HG03045 (cell line): Measurements from ENCODE around the gene MFAP4.

Source experiments
- ATAC-seq: cut with Tn5 transposase; IDR thresholded peaks from one replicate; pipeline ENCODE4 v1.9.1; 2021; ENCODE audit warnings: mild to moderate bottlenecking, moderate library complexity; ENCODE audit not compliant: unreplicated experiment

MFAP4 gene, protein sequence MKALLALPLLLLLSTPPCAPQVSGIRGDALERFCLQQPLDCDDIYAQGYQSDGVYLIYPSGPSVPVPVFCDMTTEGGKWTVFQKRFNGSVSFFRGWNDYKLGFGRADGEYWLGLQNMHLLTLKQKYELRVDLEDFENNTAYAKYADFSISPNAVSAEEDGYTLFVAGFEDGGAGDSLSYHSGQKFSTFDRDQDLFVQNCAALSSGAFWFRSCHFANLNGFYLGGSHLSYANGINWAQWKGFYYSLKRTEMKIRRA

DNA sequence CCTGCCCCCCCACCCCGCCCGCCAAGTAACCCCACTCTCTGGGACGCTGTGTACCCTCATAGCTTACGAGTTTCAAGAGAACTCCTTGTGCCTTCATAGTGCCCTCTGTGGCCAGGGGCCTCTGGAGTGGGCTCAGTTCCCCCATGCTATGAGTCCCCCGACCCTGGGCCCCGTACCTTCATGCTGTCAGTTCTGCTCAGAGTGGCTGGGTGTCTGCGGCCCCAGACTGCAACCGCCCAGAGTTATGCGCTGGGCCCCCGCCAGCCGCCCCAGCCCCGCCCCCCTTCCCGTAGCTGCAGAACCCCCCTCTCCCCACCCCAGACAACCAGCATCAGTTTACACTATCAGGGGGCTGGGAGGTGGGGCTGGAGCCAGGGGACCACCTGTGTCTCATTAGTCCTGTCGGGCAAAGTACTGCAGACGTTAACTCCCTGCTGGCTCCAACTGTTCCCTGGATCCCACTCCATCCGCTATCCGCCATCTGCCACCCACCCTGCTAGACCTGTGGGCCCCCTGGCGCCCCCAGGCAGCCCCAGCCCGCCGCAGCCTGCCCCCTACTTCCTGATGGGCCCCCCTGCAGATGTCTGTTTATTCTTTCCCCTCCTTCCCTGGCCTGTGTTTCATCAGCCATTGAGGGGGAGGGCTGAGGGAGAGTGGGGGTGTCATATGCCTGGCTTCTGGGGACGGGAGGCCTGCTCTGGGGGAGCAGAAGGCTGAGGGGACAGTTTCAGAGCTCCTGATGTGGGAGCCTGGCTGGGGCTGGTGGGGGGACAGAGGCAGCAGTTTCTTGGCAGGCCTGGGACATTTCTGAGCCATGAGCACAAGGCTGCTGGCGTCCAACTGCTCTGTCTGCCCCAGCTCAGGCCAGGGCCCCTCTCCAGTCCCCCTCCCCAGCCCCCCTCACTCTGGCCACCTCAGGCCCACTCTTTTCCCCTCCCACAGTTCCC is at the start of gene MFAP4:
MFAP4 (minus strand) TSS at position 217 of the 947 bp plus-strand sequence; CDS start at position 182, 35 bp downstream.
- ATAC-seq = no peak

DNA sequence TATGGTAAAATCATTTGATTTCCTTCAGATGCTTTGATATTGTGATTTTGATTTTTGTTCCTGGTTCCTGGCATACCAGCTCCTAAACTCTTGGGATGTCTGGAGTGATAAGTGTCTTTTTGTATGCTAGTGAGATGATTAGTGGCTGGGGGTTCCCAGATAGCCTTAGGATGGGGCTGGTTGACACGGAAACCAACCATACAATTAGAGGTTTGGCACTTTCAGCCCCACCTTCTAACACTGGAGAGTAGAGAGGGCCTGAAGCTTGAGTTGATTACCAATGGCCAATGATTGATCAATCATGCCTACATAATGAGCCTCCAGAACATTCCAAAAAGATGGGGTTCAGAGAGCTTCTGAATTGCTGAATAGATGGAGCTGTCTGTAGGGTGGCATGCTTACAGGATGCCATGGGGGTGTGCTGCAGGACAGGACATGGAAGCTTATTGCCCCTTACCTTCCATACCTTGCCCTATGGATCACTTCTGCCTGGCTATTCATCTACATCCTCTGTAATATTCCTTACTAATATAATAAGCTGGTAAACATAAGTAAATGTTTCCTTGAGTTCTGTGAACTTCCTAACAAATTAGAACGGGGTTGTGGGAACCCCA is 46.8 kb upstream of the MFAP4 start:
- ATAC-seq = no peak

DNA sequence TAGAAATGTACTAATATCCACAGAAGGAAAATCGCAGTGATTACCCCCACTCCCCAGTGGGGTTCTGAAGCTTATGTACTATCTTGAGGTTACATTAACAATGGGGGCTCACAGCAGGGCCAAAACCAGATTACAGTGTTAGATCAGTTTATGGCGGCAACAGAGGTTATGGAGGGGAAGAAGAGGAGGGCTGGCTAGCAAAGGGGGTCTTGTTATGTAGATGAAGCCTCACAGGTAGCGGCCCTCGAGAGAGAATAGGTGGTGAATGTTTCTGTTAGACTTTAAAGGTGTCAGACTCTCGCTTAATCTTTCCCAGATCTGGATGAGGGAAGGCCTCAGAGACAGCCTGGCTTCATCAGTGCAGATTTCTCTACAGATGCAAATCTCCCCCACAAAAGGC is 46.3 kb upstream of the MFAP4 start:
- no peak for ATAC-seq

DNA sequence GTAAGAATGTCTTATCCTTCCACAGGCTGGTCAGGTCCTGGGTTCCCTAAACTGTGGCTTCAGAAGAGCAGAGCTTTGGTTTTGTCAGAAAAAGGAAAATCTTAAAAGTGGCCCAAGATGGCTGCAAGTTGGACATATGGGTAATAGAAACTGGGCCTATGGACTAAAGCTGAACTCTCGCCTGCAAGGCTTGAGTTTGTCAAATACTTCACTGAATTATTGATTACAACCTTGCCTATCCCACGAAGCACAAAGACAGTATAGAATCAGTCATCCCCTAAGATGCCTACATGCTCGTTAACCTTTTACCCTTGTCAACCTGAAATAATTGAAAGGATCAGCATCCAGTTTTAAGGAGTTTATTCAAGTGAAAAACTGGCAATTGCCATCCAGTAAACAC is 44.7 kb upstream of the MFAP4 start:
- no peak for ATAC-seq

DNA sequence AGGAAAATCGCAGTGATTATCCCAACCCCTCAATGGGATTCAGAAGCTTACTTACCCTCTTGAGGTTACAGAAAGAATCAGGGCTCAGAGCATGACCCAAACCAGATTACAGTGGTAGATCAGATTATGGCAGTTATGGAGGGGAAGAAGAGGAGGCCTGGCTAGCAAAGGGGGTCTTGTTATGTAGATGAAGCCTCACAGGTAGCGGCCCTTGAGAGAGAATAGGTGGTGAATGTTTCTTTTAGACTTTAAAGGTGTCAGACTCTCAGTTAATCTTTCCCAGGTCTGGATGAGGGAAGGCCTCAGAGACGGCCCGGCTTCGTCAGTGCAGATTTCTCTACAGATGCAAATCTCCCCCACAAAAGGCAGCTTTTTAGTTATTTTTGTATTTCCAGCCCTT is 39.6 kb upstream of the MFAP4 start:
- no peak for ATAC-seq

DNA sequence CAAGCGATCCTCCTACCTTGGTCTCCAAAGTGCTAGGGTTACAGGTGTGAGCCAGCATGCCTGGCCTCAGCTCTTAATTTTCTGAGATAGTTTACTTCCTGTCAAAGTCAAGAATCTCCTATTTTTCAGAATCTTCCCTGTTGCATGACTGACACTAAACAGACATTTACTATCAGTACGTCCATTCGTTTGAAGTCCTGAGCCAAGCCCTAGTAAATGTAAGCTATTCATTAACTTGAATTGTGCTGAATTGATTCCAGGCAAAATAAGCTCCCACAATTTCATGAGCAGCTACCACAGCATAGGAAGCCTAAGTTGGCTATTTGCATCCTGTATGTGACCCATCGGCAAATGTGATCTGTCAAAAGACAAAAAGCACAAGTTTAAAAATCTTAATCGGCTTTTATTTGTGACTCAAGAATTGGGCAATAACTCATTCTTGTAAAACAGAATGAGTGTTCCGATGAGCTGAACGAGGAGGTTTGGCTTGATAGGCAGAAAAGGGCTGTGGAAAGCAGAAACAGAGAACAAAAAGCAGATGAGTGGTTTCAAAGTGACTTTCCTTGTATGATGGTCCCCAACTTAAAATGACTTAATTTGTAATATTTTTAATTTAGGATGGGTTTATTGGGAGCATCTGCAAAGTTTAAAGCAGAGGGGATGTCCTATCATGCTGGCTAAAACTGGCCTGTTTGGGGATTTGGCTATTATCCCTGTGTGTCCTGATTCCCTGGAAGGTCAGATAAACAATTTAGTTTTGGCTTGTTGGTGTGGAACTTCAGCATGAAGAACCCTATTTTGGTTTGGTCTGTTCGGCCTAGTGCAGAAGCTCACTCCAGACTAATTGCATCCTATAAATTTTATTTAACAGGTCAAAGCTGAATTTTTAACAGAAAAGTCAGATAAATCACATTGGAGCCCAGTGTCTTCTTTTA is 38.2 kb upstream of the MFAP4 start:
- ATAC-seq = no peak

DNA sequence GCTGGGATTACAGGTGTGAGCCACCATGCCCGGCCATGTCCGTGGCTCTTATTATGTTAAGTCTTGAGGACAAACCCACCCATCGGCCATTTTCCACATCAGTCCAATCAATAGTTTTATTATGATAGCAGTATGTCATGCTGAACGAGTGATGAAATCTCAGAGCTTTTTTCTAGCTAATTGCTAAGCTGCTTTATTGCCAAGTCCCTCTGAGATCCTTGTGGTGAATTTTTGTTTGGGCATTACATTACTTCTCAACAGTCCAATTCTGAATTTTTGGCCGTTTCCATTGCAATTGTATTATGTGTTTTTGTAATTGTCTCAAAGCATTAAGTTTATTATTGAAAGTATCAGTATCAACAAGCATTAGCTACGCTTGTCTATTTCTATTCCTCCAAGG is 34.9 kb upstream of the MFAP4 start:
- ATAC-seq = no peak

DNA sequence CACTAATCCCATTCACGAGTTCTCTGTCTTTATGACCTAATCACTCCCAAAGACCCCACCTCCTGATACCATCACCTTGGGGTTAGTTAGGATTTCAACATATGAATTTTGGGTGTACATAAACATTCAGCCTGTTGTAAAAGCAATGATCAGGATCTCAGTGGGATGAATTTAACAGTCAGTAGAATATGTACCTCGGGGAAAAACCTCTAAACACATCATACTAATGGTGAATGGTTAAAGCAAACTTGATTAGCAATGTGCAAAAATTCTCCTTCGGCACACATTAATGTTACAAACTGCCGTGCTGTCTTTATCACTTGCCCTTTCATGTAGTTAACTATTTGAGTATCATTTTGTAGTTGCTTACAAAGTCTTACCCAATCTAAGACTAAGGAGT is 34.2 kb upstream of the MFAP4 start:
- no peak for ATAC-seq

DNA sequence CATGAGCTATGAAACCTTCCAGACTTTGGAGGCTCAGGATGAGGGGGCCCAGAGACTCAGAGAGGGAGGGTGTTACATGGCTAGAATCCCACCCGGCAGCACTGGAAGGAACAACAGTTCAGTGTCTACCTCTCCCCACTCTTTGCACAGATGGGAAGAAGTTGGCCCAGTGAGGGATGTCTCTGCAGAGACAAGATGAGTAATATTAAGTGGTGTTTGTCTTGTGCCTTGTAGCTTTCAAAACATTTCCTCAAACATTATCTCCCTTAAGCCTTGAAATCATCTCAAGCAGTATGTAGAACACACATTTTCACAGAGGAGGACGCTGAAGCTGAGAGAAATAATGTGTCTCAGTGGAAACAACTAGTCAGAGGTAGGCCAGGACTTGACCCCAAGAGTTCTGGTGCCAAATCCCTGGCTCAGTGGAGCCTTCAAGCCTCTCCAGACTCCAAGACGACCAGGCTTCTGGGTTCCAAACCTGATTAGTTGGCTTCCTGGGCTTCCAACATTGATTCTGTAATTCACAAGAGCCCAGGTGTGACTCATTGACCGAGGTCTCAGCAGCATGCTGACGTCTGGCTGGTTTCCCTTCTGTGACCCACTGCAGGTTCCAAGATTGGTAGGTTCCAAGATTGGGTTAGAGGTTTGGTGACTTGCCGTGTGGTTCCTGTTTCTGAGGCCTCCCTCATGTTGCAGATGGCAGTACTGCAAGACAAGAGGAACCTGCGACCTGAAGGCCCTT is 31.4 kb upstream of the MFAP4 start:
- ATAC-seq = no peak

DNA sequence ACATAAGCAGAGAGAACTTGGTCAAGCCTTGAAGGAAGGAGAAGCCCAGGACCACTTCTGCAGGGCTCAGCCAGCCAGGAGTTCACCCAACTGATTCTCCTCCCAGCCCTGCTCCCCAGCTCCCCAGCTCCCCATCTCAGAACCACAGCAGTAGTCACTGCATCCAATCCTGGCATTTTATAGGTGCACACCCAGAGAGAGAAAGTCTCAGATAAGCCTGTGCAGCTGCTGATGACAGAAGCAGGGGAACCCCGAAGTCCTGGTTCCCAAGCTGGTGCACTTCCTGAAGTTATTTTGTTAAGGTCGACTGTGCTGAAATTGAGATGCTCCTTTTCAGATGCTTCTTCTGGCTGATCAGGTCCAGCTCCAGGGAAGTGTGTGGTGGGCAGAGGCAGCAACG is 30.6 kb upstream of the MFAP4 start:
- no peak for ATAC-seq

DNA sequence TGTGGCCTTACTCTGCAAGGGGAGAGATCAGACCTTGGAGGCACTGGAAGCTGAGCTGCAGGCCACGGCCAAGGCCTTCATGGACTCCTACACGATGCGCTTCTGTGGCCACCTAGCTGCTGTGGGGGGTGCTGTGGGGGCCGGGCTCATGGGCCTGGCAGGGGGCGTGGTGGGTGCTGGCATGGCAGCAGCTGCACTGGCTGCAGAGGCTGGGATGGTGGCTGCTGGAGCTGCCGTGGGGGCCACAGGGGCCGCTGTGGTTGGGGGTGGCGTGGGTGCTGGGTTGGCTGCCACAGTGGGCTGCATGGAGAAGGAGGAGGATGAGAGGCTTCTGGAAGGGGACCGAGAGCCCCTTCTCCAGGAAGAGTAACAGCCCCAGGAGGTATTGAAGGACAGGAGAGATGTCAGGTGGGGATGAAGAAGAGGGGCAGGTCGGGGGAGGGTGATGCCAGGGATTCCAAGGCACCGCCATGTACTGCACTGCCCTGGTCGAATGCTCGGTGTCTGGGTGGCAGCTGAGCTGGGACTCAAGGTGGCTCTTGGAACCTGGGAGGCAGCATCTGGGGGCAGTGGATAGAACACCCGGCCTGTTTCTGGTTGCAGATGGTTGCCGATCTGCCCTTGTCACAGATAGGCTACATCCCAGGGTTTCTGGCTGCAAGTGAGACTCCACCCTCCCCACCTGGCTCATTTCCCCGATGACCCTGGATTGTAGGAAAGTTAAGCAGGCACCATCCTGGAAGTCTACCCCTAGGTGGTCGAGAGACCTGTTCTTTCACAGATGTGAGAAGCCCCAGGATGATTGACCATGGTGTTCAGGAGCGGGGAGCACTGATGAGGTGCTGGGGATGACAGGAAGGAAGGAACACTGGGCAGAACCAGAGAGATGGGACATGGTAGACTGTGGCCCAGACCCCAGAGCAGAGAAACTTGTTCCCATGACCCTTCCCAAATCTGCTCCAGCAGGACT is 29.1 kb upstream of the MFAP4 start:
- no peak for ATAC-seq

DNA sequence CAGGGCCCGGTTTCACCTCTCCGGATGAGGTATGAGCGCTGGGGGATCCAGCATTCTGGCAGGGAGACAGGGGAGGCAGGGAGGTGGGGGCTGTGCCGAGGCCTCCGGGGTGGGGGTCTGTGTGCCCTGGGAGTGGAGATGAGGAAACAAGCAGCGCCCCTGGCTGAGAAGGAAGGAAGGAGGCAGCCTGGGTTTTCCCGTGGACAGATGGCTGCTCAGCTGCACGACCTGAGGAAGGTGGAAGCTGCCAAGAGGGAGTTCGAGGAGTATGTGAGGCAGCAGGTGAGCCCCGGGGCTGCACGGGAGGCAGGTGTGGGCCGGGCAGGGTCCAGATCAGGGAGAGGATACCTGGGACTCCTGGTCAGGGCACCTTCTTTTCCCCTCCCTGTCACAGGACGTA is 28.3 kb upstream of the MFAP4 start:
- no peak for ATAC-seq

DNA sequence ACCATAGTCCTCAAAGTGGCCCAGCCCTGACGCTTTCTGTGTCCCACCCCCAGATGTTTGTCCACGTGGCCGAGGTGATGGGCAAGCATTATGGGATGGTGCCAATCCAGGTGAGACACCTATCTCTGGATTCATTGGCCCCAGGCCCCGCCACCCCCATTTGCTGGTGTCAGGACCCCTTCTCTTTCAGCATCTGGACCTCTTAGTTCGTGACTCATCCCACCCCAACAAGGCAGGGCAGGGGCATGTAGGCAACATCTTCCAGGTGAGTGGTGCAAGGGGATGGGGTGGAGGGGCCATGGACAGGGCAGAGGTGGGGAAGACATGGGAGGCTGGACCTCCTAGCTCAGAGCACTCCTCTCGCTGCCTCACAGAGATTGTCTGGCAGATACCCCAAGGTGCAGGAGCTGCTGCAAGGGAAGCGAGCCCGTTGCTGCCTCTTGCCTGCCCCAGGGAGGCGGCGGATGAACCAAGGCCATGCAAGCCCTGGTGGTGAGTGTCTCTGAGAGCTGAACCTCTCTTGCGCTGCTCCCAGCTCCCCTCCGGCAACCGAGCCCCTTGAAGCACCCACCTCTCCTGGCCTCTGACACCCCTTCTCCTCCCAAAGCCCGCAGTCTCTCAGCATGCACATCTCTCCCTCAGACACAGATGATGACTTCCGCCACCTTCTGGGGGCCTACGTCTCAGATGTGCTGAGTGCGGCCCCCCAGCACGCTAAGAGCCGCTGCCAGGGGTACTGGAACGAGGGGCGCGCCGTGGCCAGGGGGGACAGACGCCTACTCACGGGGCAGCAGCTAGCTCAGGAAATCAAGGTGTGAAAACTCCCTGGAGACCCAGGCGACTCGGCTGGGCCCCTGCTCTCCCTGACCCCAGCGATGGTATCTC is 27.6 kb upstream of the MFAP4 start:
- ATAC-seq = no peak

DNA sequence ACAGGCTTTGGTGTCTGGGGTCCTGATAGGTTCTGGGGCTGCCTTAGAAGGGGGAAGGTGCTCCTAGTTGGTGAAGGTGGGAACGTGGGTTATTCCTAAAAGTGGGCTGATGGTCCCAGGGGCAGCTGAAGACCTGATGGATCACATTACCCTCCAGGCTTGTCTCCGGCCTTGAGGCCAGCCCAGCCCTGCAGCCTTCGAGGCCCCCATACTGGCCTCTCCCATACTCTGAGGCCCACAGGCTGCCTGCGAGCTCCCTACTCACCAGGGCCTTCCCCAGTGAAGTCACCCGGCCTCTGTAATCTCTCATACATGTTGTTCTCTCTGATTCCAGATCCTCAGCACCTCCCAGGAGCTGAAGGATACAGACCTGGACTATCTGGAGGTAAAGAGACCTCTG is 26.8 kb upstream of the MFAP4 start:
- no peak for ATAC-seq

DNA sequence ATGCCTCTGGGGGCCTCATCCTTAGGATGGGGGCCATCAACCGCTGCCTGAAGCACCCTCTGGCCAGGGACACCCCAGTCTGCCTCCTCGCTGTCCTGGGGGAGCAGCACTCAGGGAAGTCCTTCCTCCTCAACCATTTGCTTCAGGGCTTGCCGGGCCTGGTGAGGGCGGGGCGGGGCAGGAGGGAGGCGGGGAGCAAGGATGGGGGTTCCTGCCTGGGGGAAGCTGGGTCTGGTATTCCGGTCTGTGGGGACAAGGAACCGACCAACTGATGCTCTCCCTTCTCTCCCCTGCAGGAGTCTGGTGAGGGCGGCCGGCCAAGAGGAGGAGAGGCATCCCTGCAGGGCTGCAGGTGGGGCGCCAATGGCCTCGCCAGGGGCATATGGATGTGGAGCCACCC is 26.0 kb upstream of the MFAP4 start:
- ATAC-seq = no peak

DNA sequence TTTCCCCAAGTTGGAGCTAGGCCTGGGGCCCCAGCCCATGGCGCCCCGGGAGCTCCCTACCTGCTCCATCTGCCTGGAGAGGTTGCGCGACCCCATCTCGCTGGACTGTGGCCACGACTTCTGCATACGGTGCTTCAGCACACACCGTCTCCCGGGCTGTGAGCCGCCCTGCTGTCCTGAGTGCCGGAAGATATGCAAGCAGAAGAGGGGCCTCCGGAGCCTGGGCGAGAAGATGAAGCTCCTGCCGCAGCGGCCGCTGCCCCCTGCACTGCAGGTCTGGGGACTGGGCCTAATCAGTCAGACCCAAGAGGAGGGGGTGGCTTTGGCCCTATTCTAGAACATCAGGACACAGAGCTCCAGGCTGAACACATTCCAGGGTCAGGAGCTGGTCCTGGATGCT is 25.5 kb upstream of the MFAP4 start:
- ATAC-seq = no peak

DNA sequence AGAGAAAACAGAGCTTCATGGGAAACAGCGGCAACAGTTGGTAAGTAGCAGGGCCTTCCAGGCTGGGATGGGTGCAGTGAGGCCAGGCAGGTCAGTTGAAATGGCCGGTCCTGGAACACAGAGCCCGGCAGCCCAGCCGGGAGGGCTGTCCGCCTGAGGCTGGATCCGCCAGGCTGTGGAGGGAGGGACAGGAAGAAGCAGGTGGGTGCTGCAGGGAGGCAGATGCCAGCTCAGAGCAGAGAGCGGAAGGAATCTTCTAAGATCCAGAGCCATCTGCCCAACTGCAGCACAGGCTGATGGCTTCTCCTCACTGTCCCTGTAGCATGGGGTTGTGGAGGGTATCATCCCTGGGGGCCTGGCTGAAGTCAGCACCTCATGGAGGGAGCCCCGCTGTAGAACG is 24.6 kb upstream of the MFAP4 start:
- ATAC-seq = no peak
